IPS DF 4.7 (cell line): ENCODE results near the gene BCL7A.
"Not testable (repeated sequence)": the region's sequence is repeated elsewhere in the genome, so short reads cannot be mapped to it uniquely, and the experiment has no call there.

Experiments used
- DNase-seq: peaks from one replicate; pipeline ENCODE4 v3.0.0-alpha.2; 2013; ENCODE audit warnings: low spot score; ENCODE audit errors: extremely low read depth

The BCL7A gene

DNA sequence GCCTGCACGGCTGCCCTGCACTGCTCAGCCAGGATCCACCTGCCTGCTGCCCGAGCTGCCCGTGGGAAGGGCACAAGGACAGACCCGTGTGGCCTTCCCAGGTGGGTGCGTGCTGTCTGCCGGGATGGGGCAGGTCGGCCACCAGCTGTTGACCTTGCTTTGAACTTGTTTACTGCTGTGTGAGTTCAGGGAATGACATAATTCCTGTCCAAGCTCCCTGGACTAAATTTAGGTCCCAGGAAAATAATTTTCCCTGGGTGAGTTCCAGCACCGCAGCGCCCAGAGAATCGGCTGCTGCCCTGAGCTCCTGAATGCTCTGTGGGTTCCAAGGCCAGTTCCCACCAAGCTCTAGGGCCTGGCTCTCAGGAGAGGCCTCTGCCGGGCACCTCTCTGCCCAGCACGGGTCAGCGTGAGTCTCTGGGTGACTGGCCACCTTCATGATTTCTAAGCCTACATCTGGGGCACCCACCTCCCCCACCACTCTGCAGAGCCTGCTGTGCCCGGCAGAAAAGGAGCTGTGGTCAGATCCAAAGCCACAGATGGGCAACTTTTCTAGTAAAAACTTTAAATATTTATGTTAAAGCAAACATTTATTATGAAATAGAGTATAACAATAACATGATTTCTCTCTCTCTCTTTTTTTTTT is 29.7 kb downstream of the BCL7A start:
- no peak for DNase-seq

DNA sequence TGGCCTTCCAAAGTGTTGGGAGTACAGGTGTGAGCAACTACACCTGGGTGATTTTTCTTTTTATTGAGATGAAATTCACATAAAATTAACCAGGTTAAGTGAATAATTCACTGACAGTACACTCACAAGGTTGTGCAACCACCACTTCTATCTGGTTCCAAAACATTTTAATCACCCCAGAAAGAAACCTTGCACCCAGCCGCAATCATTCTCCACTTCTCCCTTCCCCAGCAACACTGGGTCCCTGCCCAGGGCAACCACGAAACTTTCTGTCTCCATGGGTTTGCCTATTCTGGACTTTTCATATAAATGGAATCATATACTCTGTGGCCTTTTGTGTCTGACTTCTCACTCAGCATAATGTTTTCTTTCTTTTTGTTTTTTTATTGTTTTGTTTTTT is 30.6 kb downstream of the BCL7A start:
- no peak for DNase-seq

DNA sequence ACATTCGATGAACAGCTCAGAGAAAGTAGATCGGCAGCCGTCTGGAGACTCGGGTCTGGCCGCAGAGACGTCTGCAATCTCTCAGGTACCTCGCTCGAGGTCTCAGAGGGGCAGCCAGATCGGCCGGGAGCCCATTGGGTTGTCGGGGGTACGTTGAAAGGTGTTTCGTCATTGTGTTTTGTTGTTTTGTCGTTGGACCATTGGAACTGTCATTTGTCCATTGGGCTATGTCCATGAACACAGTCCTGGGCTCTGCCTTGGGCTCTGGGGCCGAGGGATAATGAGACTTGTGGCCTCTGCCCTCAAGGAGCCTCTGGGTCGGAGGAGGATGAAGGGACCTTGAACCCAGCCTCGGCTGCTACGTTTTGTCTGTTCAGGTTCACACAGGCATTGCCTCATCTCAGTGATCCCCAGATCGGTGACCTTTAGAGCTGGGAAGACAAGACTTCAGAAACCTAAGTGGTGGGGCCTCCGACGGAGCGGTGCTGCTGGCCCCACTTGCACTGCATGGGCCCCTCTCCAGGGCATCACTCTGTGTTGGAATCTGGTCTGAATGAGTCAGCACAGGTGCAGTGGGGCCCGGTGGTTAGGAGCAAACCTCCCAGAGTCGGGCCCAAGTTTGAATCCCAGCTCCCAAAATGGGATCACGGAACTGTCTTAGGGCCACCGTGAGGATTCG is 33.3 kb downstream of the BCL7A start:
- DNase-seq, result no peak

DNA sequence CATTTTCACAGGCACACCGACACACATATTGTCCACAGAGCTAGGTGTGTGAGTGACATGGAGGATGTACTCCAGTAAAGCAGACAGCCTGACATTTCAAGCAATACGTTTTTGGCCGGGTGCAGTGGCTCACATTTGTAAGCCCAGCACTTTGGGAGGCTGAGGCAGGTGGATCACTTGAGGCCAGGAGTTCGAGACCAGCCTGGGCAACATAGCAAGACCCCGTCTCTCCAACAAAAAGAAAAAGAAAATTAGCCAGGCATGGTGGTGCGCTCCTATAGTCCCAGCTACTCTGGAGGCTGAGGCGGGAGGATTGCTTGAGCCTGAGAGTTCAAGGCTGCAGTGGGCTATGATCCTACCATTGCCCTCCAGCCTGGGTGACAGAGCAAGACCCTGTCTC is 34.7 kb downstream of the BCL7A start:
- not testable (repeated sequence) for DNase-seq

DNA sequence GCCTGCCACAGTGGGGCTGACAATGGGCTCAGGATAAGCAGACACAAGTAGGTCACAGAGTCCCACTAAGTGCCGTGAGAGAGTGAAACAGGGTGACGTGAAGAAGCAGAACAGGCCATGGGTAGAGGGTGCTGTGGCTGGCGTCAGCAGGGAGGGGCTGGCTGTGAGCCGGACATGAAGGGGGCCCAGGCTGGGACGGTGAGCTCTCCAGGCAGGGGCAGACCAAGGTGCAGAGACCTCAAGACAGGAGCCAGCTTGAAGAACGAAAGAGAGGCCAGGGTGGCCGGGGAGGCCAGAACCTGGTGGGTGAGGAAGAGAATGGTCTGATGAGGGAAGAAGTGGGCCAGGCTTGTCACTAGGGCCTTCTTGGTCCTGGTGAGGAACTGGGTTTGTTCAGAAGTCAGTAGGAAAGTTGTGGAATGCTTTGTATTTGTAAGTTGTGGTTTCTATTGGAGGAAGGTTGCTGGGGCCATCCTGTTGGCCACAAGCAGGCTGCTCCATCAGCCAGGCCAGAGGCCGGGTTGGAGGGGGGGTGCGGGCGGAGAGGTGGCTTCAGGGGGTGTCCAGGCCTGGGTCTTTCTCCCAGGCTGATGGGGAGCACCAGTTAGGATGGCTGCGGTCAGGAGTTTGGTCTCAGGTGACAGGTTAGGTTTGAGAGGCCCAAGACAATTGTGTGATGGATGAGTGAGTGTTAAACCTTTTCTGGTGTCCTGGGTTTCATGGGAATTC is 35.5 kb downstream of the BCL7A start:
- no peak for DNase-seq

DNA sequence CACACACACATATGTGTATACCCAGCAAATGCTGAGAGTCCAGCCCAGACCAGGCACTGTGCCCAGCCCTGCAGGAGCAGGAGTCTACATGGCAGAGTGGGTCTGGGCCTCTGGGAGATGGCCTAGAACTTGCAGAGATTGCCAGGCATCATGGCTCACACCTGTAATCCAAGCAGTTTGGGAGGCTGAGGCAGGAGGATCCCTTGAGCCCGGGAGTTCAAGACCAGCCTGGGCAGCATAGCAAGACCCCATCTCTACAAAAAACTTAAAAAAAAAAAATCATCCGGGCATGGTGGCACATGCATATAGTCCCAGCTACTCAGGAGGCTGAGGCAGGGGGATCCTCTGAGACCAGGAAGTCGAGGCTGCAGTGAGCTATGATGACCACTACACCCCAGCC is 36.1 kb downstream of the BCL7A start:
- DNase-seq, result no peak

DNA sequence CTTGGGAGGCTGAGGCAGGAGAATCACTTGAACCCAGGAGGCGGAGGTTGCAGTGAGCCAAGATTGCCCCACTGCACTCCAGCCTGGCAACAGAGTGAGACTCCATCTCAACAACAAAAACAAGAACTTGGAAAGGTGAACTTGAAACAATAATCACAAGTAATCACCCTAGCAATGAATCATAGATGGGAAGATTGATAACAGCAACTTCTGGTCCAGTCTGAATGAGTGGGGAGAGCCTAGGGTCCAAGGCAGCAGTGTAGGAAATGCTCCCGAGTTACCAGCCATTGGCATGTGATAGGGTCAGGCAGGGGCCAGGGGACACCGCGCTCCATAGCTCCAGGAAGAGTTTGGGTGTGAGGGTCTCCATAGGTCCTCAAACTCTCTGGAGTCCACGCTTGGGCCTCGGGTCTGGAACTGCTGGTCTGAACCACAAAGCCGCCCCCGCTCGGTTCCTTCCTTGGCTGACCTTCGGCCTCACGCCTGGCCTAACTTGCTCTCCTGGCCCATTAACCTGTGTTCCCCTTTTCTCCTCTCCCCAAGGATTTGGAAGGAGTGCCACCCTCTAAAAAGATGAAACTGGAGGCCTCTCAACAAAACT is 37.0 kb downstream of the BCL7A start:
- DNase-seq, result no peak

DNA sequence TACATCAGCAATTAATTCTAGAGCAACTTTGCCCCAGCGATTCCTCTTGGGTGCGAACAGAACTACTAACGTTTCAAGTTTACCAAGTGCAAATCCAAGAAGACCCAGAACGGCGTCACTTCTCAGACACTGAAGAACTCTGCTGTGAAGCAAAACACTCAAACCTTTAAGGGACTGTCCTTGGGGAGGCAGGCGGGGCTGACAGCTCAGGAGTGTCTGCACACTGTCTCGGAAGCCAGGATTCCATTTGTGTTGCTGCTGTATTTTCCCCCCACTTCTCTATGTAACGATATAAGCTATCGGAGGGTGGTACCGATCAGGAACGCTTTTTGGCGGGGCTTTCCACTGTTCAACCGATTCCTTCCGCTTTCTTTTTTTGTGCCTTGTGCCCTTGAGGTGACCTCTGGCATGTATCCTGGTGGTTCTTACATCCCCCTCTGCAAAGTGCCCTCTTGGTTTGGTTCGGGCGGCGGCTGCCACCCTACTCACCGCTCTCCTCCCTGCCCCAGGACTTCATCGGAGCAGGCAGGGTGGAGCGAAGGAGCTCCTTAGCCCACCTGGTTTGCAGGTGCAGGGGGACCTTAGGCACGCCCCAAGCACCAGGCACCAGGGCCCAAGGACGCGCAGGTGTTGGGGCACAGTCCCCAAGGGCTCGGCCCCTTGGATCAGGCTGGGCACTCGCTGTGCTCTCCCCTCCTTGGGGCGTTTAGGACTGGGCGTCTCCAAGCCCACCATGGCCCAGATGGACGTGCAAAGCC is 37.7 kb downstream of the BCL7A start:
- DNase-seq, result no peak

DNA sequence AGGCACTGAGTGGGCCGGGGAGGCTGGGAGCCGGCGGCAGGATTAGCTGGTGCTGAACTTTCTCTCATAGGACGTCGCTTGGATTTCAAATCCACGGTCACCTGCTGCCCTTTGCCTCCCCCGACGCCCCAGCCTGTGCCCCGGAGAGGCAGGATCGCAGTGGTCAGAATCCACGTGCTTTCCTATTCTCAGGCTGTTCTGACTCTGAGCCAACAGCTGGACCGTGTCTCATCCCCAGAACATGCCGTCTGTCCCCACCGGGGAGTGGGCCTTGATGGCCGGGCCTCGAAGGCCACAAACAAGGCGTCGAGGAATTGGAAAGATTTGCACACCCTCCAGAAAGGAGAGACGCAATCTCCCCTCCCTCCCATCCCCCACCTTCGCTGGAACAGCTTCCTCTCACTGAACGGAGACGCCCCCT is 38.4 kb downstream of the BCL7A start:
- no peak for DNase-seq

DNA sequence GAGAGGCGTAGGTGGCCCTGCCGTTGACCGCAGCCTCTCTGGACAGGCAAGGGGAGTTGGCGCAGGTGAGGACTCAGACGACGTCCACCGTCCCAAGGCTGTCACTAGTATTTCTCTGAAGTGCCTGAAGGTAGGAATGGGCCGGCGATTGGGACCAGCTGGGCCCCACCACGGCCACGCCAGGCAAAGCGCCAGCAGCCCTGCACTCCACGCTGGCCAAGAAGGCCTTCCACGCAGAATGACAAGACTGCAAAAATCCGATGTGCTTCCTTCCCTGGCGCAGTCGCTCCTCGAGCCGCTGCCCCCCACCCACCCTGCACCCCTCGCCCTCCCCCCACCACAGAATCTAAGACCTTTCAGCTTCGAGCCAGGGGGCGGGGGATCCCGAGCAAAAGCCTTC is 39.6 kb downstream of the BCL7A start:
- DNase-seq, result no peak

DNA sequence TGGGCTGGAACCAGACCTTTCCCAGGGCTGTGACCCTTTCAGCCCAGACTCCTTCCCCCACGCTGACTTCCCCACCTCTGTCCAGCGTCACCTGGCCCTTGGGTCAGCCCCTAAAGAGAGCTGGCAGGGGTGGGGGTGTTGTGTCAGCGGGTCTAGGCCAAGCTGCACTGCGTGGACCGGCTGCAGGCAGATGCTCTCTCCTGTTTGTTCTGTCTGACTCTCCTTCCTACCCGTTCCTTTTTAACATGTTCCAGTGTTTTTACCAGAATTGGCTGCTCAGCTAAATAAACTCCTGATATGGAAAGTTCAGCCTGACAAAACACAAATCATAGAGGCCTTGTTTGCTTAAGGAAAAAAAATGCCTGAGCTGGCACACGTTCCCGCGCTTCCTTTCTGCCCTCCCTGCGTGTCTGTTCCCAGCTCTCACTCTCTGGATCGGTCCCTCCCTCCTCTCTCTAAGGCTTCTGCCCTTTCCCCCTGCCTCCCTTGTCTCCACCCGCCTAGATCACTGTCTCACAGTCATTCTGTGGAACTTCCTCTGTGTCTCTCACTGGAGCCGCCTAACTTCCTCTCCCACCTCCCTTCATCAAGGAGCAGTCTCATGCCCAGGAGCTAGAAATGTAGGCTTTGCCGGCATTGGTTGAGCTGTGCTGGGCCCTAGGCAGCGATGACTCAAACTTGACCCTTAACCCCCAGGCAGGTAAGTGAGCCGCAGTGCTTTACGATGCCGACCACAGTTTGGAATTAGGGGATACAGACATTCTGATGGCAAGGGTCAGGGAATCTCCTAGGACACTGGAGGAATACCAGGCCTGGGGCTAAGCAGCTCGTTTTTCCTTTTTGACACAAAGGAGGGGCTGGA is 41.4 kb downstream of the BCL7A start:
- no peak for DNase-seq

DNA sequence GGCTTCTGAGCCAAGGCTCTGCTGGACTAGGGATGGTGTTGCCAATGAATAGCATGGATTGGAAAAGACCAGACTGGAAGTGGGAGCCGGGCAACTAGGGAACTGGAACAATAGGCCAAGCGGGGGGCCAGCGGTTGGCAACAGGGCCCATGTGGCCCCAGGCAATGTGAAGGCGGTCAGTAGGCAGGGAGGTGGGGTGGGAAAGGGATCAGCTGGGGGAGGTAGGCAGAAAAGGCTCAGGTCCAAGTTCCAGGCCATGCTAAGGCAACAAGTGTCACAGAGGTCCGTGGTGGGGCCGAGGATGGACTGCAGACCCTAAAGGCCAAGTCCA is 42.0 kb downstream of the BCL7A start:
- DNase-seq, result no peak

DNA sequence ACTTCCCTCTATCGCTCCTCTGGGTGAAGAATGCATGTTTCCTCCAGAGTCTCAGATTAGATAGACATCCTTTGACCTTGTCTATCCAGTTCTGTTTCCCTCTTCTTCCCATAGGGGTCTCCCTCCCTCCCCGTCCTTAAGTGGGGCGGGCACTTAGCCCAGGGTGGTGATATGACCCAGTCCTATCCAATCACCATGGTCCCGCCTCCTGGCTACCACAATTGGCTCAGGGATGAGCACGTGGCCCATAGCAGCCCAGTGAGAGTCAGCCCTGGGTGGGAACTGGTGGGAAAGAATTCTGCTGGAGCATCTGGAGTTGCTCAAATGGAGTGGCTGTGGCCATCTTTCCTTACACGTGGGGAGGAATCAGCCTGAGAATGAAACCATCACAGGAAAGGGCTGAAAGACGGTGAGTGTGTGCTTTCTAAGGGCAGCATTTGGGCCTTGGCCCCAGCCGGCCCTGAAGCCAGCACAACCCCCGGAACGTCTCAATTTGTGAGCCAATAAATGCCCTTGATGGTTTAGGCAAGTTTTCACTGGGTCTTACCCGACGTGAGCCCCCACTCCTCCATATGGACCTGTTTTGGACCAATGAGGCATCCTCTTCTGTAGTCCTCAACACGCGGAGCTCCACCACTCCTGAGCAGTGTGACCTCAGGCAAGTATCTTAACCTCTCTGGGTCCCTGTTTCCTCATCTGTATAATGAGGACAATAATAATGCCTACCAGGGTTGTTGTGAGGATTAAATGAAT is 42.5 kb downstream of the BCL7A start:
- peak; percentile 95 for DNase-seq

DNA sequence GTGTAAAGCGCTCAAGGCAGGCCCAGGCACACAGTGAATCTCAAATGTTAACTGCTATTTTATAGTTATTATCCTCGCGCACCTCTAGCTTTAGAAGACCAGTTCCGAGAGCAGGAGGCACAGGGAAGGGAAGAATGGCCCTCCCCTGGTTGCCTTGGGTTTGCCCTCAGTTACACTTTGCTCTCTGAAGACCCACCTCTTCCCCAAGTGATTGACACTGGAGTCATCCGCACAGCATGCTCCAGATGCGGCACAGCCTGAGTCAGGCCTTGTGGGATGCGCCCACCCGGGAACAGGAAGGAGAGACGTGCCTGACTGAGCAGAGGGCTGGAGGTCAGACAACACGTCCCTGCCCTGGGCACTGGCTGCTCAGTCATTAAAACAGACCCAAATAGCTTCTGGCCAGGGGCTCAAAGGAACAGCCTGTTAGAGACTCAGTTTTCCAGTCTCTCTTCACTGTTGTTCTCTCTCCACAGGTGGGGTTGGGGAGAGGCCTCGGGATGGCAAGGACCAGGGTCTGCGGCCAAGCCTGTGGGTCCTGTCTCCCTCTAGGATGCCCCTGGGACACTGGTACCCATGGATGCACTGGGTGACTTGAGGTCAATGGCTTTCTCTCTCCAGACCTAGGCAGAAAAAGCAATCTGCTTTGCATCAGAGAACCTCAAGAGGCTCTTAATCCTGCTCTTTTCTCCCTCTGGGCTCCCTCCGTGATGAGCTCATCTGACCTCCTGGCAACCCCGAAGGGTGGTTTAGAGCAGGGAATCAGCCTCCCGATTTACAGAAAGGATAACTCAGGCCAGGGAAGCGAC is 43.3 kb downstream of the BCL7A start:
- no peak for DNase-seq

DNA sequence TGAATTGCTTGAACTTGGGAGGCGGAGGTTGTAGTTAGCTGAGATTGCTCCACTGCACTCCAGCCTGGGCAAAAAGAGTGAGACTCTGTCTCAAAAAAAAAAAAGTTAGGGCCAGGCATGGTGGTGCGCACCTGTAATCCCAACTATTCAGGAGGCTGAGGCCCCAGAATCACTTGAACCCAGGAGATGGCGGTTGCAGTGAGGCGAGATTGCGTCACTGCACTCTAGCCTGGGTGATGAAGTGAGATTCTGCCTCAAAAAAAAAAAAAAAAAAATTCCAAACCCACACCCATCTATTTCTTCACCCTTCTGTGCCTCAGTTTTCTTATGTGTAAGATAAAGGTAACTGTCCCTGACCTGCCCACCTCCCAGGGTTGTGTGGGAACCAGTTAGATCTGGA is 45.9 kb downstream of the BCL7A start:
- no peak for DNase-seq

DNA sequence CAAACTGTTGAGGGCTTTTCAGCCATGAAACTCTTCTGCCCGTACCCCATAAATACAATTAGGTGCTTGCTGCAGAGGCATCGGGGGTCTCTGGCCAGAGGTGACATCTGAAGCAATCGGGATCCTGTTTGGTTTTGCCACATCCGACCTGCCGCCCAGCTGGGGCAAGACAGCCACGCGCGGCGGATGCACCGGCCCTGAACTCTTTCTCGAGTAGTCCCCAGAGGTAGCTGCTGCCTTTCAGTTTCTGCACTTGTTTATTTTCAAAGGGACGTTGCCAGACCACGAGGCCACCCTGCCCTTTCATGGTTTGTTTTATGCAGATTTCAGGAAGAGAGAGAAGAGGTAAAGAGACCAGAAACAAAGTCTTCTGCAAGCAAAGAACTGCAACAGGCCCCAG is 46.3 kb downstream of the BCL7A start:
- no peak for DNase-seq

DNA sequence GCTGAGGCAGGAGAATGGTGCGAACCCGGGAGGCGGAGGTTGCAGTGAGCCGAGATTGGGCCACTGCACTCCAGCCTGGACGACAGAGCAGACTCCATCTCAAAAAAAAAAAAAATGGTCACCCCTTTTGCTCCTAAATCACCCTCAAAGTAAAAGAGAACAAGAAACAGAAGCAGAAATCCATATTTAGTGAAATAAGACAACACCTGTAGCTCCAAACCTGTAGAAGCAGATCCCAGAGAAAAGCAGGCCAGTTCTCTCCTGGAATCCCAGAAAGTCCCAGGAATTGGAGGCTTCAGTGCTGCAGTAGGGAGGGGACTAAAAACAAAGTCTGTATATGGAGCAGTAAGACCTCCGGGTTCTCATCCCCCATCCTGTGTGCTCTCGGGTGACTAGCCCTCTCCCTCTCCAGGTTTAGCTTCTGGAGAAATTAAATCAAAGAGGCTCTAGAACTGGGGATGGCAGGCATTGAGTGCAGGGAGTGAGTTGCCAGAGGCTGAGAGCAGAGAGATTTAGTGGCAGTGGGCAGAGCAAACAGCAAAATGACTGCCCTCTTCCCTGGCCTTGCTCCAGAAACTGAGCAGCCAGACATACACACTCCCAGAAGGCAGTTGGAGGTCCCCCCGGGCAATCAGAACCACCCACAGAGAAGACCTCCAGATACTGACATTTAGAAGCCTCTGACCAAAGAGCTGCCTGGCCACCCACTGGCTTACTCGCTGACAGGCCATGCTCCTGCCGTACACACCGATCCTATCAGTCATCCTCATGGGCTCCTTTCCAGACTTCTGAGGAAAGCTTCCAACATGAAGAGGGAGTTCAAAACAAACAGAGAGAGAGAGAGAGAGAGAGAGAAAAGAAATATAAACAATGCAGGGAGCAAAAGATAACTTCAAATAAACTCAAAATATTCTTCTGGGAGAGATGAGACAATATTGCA is 50.6 kb downstream of the BCL7A start:
- DNase-seq, result no peak

DNA sequence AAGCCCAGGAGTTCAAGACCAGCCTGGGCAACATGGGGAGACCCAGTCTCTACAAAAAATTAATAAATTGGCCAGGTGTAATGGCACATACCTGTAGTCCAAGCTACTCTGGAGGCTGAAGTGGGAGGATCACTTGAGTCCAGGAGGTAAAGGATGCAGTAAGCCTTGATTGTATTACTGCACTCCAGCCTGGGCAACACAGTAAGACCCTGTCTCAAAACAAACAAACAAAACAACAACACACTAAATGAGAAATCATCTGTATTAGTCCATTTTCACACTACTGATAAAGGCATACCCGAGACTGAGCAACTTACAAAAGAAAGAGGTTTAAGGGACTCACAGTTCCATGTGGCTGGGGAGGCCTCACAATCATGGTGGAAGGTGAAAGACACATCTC is 52.1 kb downstream of the BCL7A start:
- no peak for DNase-seq
